ENCODE measurements around the gene RIPK1. TPM values are rescaled to one million over a fixed set of nuclear protein-coding genes. Genes with fewer than 3 reads are reported as not detected.

RIPK1 gene
- total and polyA plus RNA-seq, 2 of the 8 experiments (the other 6 are each of a cell fraction or from before 2014, with no cell fraction given) = 5.9 to 22.9 TPM

GRCh38 chr6:3036861-3037637 lies 31.2 kb upstream of the RIPK1 start (continued):
- no peak for TF ChIP-seq NANOG (IDR thresholded peaks at IDR 0.05; ENCODE audit: insufficient read depth, low read depth, low read length, poor library complexity, severe bottlenecking)
- no peak for TF ChIP-seq MAFK (IDR thresholded peaks at IDR 0.05; ENCODE audit: low read depth, low read length)
- TF ChIP-seq KDM5A (IDR thresholded peaks at IDR 0.05; ENCODE audit: low read length) = no peak
- TF ChIP-seq POU5F1 (IDR thresholded peaks at IDR 0.05; ENCODE audit: low read depth, low read length) = no peak
